Right lobe of liver (tissue), 6 donors: ENCODE measurements around the gene GPR151. TPM values are rescaled to one million over a fixed set of nuclear protein-coding genes. Genes with fewer than 3 reads are reported as not detected.

ENCODE experiments used
- ATAC-seq, 4 donors: fragments of 200-7000 bp; cut with Tn5 transposase; one replicate each; pipeline ENCODE4 v1.9.1; 2020; ENCODE audit warnings: mild to moderate bottlenecking in 4 of 4, moderate library complexity in 4 of 4
- DNase-seq, 3 donors: peaks; one replicate each; pipeline ENCODE4 v3.0.0-alpha.2; 2020
- H3K27ac ChIP-seq, 3 donors: fragments of 200-600 bp; one replicate each; pipeline ENCODE4 v1.8.0; 2022
- H3K27me3 ChIP-seq, 2 donors: fragments of 200-600 bp; one replicate each; pipeline ENCODE4 v1.8.0; 2022
- H3K36me3 ChIP-seq, 4 donors: fragments of 200-600 bp; sonication (generic) in 1 of 4; one replicate each; pipeline versions ENCODE4 v1.5.1 to v1.8.0; 2017 to 2022; ENCODE audit warnings: control low read depth in 1 of 4
- H3K4me1 ChIP-seq, 4 donors: fragments of 200-600 bp; sonication (generic) in 1 of 4; one replicate each; pipeline versions ENCODE4 v1.5.1 to v1.8.0; 2017 to 2022; ENCODE audit warnings: control low read depth in 1 of 4
- H3K4me3 ChIP-seq, 3 donors: fragments of 200-600 bp; one replicate each; pipeline ENCODE4 v1.8.0; 2022
- H3K9me3 ChIP-seq, 4 donors: fragments of 200-600 bp; sonication (generic) in 1 of 4; one replicate each; pipeline versions ENCODE4 v1.5.1 to v1.8.0; 2017 to 2022; ENCODE audit warnings: control low read depth in 1 of 4
- CTCF ChIP-seq, 4 donors: fragments of 200-600 bp in 3 of 4; fragments of 450-650 bp in 1 of 4; IDR thresholded peaks; one replicate each; pipeline versions ENCODE4 v1.5.1 to v1.8.0; 2016 to 2022; ENCODE audit warnings: antibody characterized with exemption in 4 of 4, mild to moderate bottlenecking in 2 of 4
- POLR2A ChIP-seq: fragments of 450-650 bp; IDR thresholded peaks from one replicate; pipeline ENCODE4 v1.6.1; 2017; ENCODE audit warnings: antibody characterized with exemption, mild to moderate bottlenecking
- WGBS: methylation state at CpG from one replicate; pipeline ENCODE4 v1.1.6; 2018; ENCODE audit warnings: low coverage, low lambda C conversion rate; ENCODE audit not compliant: insufficient coverage; ENCODE audit errors: missing lambda C conversion rate; 5-methylcytosine and 5-hydroxymethylcytosine counted together
- intact Hi-C, 2 donors: fragments of 100-400 bp; cut with DNase I; formaldehyde crosslinking; loops; one replicate each; pipeline versions ENCODE4 v1.11.2 to v1.14.1; 2022
- total RNA-seq, 6 experiments: library from RNA; depleted of rRNA in 2 of 6; stranded (reverse); fragments of >200 nt in 2 of 6; fragmentation: NEBNext Ultra II Directional in 3 of 6; extraction: Animal tissue kit (Norgen Biotek cat#: 25700) in 3 of 6; gene quantifications; one replicate each; pipeline versions ENCODE4 v1.1.0 to v1.2.4, GENCODE V29; 2016 to 2023
- donor health status: DM: no; HTN: yes; CAD: no.
- donor health status: DM: no; HTN: no; CAD: no.
- donor health status: DM: no; HTN: no; CAD: no.
- donor health status: DM: no; HTN: yes; CAD: no.
- donor health status: DM: no; HTN: yes; CAD: no.

GPR151 gene
- total RNA-seq, 6 experiments from 2014 or later, result not detected

GRCh38 chr5:146490089-146490843 is 25.7 kb downstream of the GPR151 start:
- TF ChIP-seq POLR2A, result no peak
- intact Hi-C loops, result no loop called here
- peaks cover 0 to 16% (median 2%) of the 10 kb centered on the region in 4 donors for H3K36me3 ChIP-seq

GRCh38 chr5:146484714-146485391 is 31.1 kb downstream of the GPR151 start:
- TF ChIP-seq POLR2A, result no peak
- TF ChIP-seq CTCF (IDR thresholded peaks at IDR 0.05), result no peak
- Histone ChIP-seq H3K9me3 (no peaks in the 10 kb centered on the region), H3K27ac (no peak overlapping the region), H3K4me1 (no peaks in the 10 kb centered on the region), H3K4me3 (no peak overlapping the region), H3K36me3 (peaks cover 3 to 42% (median 13%) of the 10 kb centered on the region in 4 donors), H3K27me3 (no peaks in the 10 kb centered on the region)
- ATAC-seq (no peak), DNase-seq (no peak)
- intact Hi-C loops, result no loop called here

More at GRCh38 chr5:146490089-146490843, 25.7 kb downstream of the GPR151 start:
- DNase-seq (no peak), ATAC-seq (no peak)
- WGBS, result 79% methylated on average over 3 of the region's 3 CpGs
- Histone ChIP-seq H3K9me3 (no peaks in the 10 kb centered on the region), H3K27me3 (no peaks in the 10 kb centered on the region), H3K4me1 (no peaks in the 10 kb centered on the region), H3K27ac (no peak overlapping the region), H3K4me3 (no peak overlapping the region)

- ATAC-seq (no peak), DNase-seq (no peak)
- no peak for TF ChIP-seq CTCF (IDR thresholded peaks at IDR 0.05)
- no peak for TF ChIP-seq POLR2A
- Histone ChIP-seq H3K4me3 (no peak overlapping the region), H3K27ac (no peak overlapping the region), H3K36me3 (peaks cover 3 to 53% (median 15%) of the 10 kb centered on the region in 4 donors), H3K27me3 (no peaks in the 10 kb centered on the region), H3K9me3 (no peaks in the 10 kb centered on the region), H3K4me1 (no peaks in the 10 kb centered on the region)
- intact Hi-C loops, result no loop called here
- 92% methylated on average over 2 of the region's 2 CpGs for WGBS
Measured at GRCh38 chr5:146482775-146483174, 33.2 kb downstream of the GPR151 start.

GRCh38 chr5:146475906-146476305 is 40.1 kb downstream of the GPR151 start:
- peak in 1 of 4 donors; percentile 51 for ATAC-seq
- no peak for DNase-seq
- no peaks in the 10 kb centered on the region for H3K4me1 ChIP-seq
- TF ChIP-seq CTCF (IDR thresholded peaks at IDR 0.05) (no peak), POLR2A (no peak)
- peaks cover 0 to 41% (median 17%) of the 10 kb centered on the region in 4 donors for H3K36me3 ChIP-seq
- intact Hi-C loops, result no loop called here
- H3K27me3 ChIP-seq, result no peaks in the 10 kb centered on the region
- 73% methylated on average over 1 of the region's 1 CpG for whole genome bisulfite sequencing
- H3K4me3 ChIP-seq, result no peak overlapping the region
- H3K9me3 ChIP-seq, result no peaks in the 10 kb centered on the region
- no peak overlapping the region for H3K27ac ChIP-seq

- H3K9me3 ChIP-seq, result no peaks in the 10 kb centered on the region
- no peaks in the 10 kb centered on the region for H3K4me1 ChIP-seq
- WGBS, result 60% methylated on average over 4 of the region's 4 CpGs
- H3K4me3 ChIP-seq, result no peak overlapping the region
- ATAC-seq (no peak), DNase-seq (no peak)
- H3K27ac ChIP-seq, result no peak overlapping the region
- peaks cover 0 to 47% (median 20%) of the 10 kb centered on the region in 4 donors for H3K36me3 ChIP-seq
- no peak for TF ChIP-seq CTCF (IDR thresholded peaks at IDR 0.05)
- TF ChIP-seq POLR2A, result no peak
- no peaks in the 10 kb centered on the region for H3K27me3 ChIP-seq
- intact Hi-C loops, result no loop called here
Measured at GRCh38 chr5:146475190-146475780, 40.7 kb downstream of the GPR151 start.
